AG09319 (cell line): ENCODE data around the gene CD9.

Experiments
- DNase-seq: peaks from one replicate; pipeline ENCODE4 v3.0.0-alpha.2; 2010; ENCODE audit warnings: low read depth; ENCODE audit errors: extremely low read depth
- TF ChIP-seq, protein P1 (sequence below): IDR thresholded peaks from 2 replicates; pipeline ENCODE4 v1.5.1; 2011; ENCODE audit warnings: low read depth, mild to moderate bottlenecking, inconsistent platforms, low read length, moderate library complexity

Gene CD9

DNA sequence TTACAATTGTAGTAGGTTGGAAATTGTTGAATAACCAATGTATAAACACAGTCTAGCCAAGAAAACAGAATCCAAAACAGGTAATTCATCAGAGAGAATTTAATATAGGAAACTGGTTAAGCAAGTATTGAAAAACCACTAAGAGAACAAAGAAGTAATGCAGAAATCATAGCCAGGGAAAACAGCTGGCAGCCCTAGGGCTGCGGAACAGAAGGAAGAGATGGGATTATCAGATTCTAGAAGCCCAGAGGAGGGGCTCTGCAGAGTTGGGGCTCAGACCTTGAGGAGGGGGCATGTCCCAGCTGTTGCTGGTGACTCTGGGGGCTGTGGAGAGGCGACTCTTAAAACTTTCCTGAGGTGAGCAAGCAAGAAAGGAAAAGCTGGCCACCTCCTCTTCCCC, 49.4 kb downstream of the CD9 start:
- TF ChIP-seq, protein P1, sequence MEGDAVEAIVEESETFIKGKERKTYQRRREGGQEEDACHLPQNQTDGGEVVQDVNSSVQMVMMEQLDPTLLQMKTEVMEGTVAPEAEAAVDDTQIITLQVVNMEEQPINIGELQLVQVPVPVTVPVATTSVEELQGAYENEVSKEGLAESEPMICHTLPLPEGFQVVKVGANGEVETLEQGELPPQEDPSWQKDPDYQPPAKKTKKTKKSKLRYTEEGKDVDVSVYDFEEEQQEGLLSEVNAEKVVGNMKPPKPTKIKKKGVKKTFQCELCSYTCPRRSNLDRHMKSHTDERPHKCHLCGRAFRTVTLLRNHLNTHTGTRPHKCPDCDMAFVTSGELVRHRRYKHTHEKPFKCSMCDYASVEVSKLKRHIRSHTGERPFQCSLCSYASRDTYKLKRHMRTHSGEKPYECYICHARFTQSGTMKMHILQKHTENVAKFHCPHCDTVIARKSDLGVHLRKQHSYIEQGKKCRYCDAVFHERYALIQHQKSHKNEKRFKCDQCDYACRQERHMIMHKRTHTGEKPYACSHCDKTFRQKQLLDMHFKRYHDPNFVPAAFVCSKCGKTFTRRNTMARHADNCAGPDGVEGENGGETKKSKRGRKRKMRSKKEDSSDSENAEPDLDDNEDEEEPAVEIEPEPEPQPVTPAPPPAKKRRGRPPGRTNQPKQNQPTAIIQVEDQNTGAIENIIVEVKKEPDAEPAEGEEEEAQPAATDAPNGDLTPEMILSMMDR: no peak

DNA sequence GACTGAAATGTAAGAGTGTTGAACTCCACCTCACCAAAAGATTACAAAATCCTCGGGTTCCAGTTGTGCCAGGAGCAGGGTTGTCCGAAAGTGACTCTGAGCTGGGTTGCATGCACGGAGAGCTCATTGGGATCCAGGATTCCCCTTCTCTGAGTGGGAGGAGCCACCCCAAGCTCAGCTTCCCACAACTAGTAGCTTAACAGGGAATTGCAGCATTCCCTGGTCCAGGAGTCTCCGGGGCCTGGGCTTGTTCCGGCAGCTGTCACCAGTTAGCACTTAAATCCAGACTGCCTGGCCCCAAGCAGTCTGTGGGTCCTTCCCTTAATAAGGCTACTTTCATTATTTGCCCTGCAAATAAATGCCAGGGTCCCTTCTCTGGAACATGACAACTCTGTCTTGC, 50.1 kb downstream of the CD9 start:
- TF ChIP-seq, protein P1: no peak

More for the DNA sequence above, 49.4 kb downstream of the CD9 start:
- no peak for DNase-seq

GRCh38 chr12:6253278-6253677, 53.1 kb downstream of the CD9 start:
- TF ChIP-seq, protein P1: no peak
- no peak for DNase-seq

More for the DNA sequence above, 50.1 kb downstream of the CD9 start:
- DNase-seq: no peak

DNA sequence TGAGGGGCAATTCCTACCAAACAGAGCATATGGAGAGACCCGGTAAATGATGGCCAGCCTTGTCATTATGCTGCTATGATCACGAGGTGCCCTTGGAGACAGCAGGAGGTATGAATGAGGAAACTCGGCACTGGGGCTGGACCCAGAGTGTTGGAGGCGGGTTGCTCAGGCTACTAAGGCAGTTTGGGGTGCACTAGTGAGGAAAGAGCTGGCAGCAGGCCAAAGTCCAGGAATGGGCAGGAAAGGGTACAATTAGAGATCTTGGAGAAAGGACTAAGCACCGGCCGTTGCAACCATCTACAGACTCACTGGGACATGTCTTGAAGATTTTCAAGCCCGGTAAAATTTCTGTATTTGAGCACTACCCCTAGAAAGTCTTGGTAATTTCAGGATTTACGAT, 54.3 kb downstream of the CD9 start:
- DNase-seq: no peak
- TF ChIP-seq, protein P1: no peak

GRCh38 chr12:6257007-6257406, 56.8 kb downstream of the CD9 start:
- TF ChIP-seq, protein P1: no peak

DNA sequence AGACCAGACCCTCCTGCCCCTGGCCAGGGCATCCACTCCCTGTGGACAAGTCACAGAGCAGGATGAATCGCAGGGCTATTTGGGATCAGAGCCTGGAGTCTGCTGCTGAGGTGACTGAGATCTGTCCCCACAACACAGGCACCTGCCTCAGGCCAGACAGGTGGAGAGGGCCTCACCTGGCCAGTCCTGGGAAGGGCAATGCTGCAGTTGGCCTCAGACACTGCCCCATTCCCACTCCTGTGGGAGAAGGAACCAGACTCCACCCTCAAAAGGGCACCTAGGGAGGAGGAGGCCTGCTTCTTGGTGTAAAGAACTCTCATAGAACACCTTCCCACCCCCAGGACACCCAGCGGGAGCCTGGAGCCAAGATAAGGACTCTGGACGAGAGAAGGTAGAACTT, 62.0 kb downstream of the CD9 start:
- TF ChIP-seq, protein P1: no peak
- no peak for DNase-seq

More at GRCh38 chr12:6257007-6257406, 56.8 kb downstream of the CD9 start:
- no peak for DNase-seq

- no peak for DNase-seq
- TF ChIP-seq, protein P1: no peak
These were observed 62.4 kb downstream of the CD9 start for GRCh38 chr12:6262623-6263022.
